Measurements from ENCODE around the gene CSNK2A3.

GRCh38 chr11:11372461-11372860, 19.4 kb upstream of the CSNK2A3 start:
- TF ChIP-seq CTCF (IDR thresholded peaks at IDR 0.05 in 8 of 11, conservative IDR thresholded peaks at IDR 0.05 in 3 of 11) (no peak), POLR2A (IDR thresholded peaks at IDR 0.05) (no peak), POLR2AphosphoS5 (IDR thresholded peaks at IDR 0.05) (no peak)

All from spleen (tissue), 7 donors.